Fibroblast of skin of left biceps (primary cell): ENCODE results near the gene CFL2.
"Not testable (repeated sequence)": the region's sequence is repeated elsewhere in the genome, so short reads cannot be mapped to it uniquely, and the experiment has no call there.

Source experiments
- DNase-seq, 2 experiments: peaks; one replicate each; pipeline ENCODE4 v3.0.0-alpha.2; 2013; ENCODE audit warnings: low read depth in 2 of 2

Gene CFL2

GRCh38 chr14:34714320-34715126, at the start of gene CFL2:
CFL2 (minus strand) TSS chr14:34714593; CDS start chr14:34714540, 53 bp downstream.
- no peak for DNase-seq

- DNase-seq = no peak
Observed at GRCh38 chr14:34755215-34755614, 40.8 kb upstream of the CFL2 start.

GRCh38 chr14:34754687-34755086, 40.3 kb upstream of the CFL2 start:
- DNase-seq = no peak

GRCh38 chr14:34750670-34751069, 36.3 kb upstream of the CFL2 start:
- DNase-seq = no peak

- DNase-seq = no peak
Observed at GRCh38 chr14:34750233-34750632, 35.8 kb upstream of the CFL2 start.

GRCh38 chr14:34749408-34749807, 35.0 kb upstream of the CFL2 start:
- DNase-seq = no peak

GRCh38 chr14:34742270-34743115, 28.1 kb upstream of the CFL2 start:
- DNase-seq = no peak

- no peak for DNase-seq
Observed at GRCh38 chr14:34741840-34742239, 27.4 kb upstream of the CFL2 start.

GRCh38 chr14:34740139-34740538, 25.7 kb upstream of the CFL2 start:
- not testable (repeated sequence) for DNase-seq

- DNase-seq = not testable (repeated sequence)
Observed at GRCh38 chr14:34737079-34737478, 22.7 kb upstream of the CFL2 start.

GRCh38 chr14:34733245-34733644, 18.9 kb upstream of the CFL2 start:
- DNase-seq = peak in 1 of 2 experiments; percentile 34

- DNase-seq = no peak
Observed at GRCh38 chr14:34732802-34733201, 18.4 kb upstream of the CFL2 start.

- no peak for DNase-seq
Observed at GRCh38 chr14:34723867-34724266, 9.5 kb upstream of the CFL2 start.

- DNase-seq = no peak
Observed at GRCh38 chr14:34722723-34723545, 8.5 kb upstream of the CFL2 start.

GRCh38 chr14:34721129-34721528, 6.7 kb upstream of the CFL2 start:
- no peak for DNase-seq

GRCh38 chr14:34718750-34719304, 4.4 kb upstream of the CFL2 start:
- DNase-seq = no peak

GRCh38 chr14:34715127-34715863, 902 bp upstream of the CFL2 start:
- DNase-seq = no peak

- DNase-seq = no peak
Observed at GRCh38 chr14:34713681-34714319, 593 bp downstream of the CFL2 start.

GRCh38 chr14:34713122-34713680, 1.2 kb downstream of the CFL2 start:
- DNase-seq = no peak
